GM12873 (cell line): ENCODE results near the gene CTTN.

ENCODE experiments used
- CTCF ChIP-seq: IDR thresholded peaks from 2 replicates; pipeline ENCODE4 v1.5.1; 2012; ENCODE audit warnings: low read depth, mild to moderate bottlenecking, moderate library complexity, low read length, control low read depth; ENCODE audit not compliant: insufficient read depth; ENCODE audit errors: missing control alignments

Gene CTTN

GRCh38 chr11:70394211-70394950 is 3.9 kb upstream of the CTTN start:
- TF ChIP-seq CTCF, result no peak

GRCh38 chr11:70397336-70397982 is 870 bp upstream of the CTTN start:
- TF ChIP-seq CTCF, result no peak

- no peak for TF ChIP-seq CTCF
These were observed 728 bp downstream of the CTTN start for GRCh38 chr11:70398834-70399680.

- TF ChIP-seq CTCF, result no peak
These were observed 1.4 kb downstream of the CTTN start for GRCh38 chr11:70399681-70400112.

GRCh38 chr11:70400643-70401042 is 2.3 kb downstream of the CTTN start:
- no peak for TF ChIP-seq CTCF

- TF ChIP-seq CTCF, result no peak
These were observed 3.7 kb downstream of the CTTN start for GRCh38 chr11:70402016-70402415.

GRCh38 chr11:70402685-70403084 is 4.4 kb downstream of the CTTN start:
- no peak for TF ChIP-seq CTCF
